Heart right ventricle (tissue), 16 donors: ENCODE data around the gene ARHGAP22. TPM values are rescaled to one million over a fixed set of nuclear protein-coding genes. Genes with fewer than 3 reads are reported as not detected.

Experiments
- ATAC-seq, 8 donors: fragments of 200-7000 bp; cut with Tn5 transposase; one replicate each; pipeline ENCODE4 v1.9.1; 2020; ENCODE audit warnings: mild to moderate bottlenecking in 8 of 8, moderate library complexity in 8 of 8, moderate number of reproducible peaks in 1 of 8
- DNase-seq, 2 donors: peaks; one replicate each; pipeline ENCODE4 v3.0.0-alpha.2; 2020
- H3K27ac ChIP-seq, 10 donors: fragments of 200-600 bp; sonication (generic) in 2 of 10; one replicate each; pipeline versions ENCODE4 v1.5.0 to v1.8.0; 2020 to 2022; ENCODE audit warnings: mild to moderate bottlenecking in 3 of 10
- H3K27me3 ChIP-seq, 7 donors: fragments of 200-600 bp; one replicate each; pipeline ENCODE4 v1.8.0; 2021 to 2022; ENCODE audit warnings: mild to moderate bottlenecking in 2 of 7
- H3K36me3 ChIP-seq, 9 donors: fragments of 200-600 bp; sonication (generic) in 1 of 9; one replicate each; pipeline versions ENCODE4 v1.5.0 to v1.8.0; 2020 to 2022; ENCODE audit warnings: mild to moderate bottlenecking in 2 of 9
- H3K4me1 ChIP-seq, 9 donors: fragments of 200-600 bp; sonication (generic) in 1 of 9; one replicate each; pipeline versions ENCODE4 v1.5.0 to v1.8.0; 2020 to 2022; ENCODE audit warnings: mild to moderate bottlenecking in 4 of 9
- H3K4me3 ChIP-seq, 10 donors: fragments of 200-600 bp; sonication (generic) in 2 of 10; one replicate each; pipeline versions ENCODE4 v1.5.0 to v1.8.0; 2020 to 2022; ENCODE audit warnings: mild to moderate bottlenecking in 7 of 10, moderate library complexity in 2 of 10
- H3K9me3 ChIP-seq, 11 donors: fragments of 200-600 bp in 10 of 11; sonication (generic) in 2 of 11; one replicate each; pipeline versions ENCODE4 v1.5.0 to v1.8.0; 2013 to 2022; ENCODE audit warnings: mild to moderate bottlenecking in 2 of 11, control low read depth in 1 of 11, moderate library complexity in 1 of 11
- WGBS, 2 donors: extraction: QIAGEN DNeasy Blood & Tissue Kit; methylation state at CpG; one replicate each; pipeline ENCODE4 v1.1.7; 2013; ENCODE audit warnings: inconsistent platforms in 1 of 2; 5-methylcytosine and 5-hydroxymethylcytosine counted together
- intact Hi-C, 10 donors: fragments of 100-400 bp; cut with DNase I; formaldehyde crosslinking; loops; one replicate each; pipeline versions ENCODE4 v1.11.1 to v1.14.2; 2022
- polyA plus RNA-seq, 2 donors: library from polyadenylated mRNA; stranded (reverse); fragments of 200-250 nt; gene quantifications; one replicate each; pipeline ENCODE4 v1.2.3, GENCODE V29; 2013
- total RNA-seq, 10 donors: library from RNA; stranded (reverse); fragmentation: NEBNext Ultra II Directional in 3 of 10; extraction: Animal tissue kit (Norgen Biotek cat#: 25700) in 3 of 10; gene quantifications; one replicate each; pipeline versions ENCODE4 v1.2.1 to v1.2.4, GENCODE V29; 2021 to 2023
- TF ChIP-seq, protein P1 (sequence below), 9 donors: fragments of 200-600 bp; sonication (generic) in 2 of 9; IDR thresholded peaks; one replicate each; pipeline versions ENCODE4 v1.5.0 to v1.8.0; 2021 to 2022; ENCODE audit warnings: antibody characterized with exemption in 9 of 9, mild to moderate bottlenecking in 5 of 9, moderate library complexity in 1 of 9
- donor health status: Arrhythmogenic right ventricular cardiomyopathy.
- donor health status: ischemic (EF 13 %, LVEDD 7.1; RV severe dilation, severe dysfunction).
- donor health status: healthy with polysubstance abuse.
- donor health status: DM: no; HTN: yes; CAD: no.
- donor health status: DM: no; HTN: no; CAD: no.
- donor health status: ischemic (EF 25% LVEDD 6.9; RV normal size, moderate dysfunction).
- donor health status: ischemic (EF 25% LVEDD 5.7; RV mildly dilated, moderate dysfunction).
- donor health status: healthy.
- donor health status: DM: yes; HTN: yes; CAD: no.
- donor health status: Ischemic cardiomyopathy.
- donor health status: ischemic (EF 35%, LVEDD 5.7; RV mildly dilated, moderate dysfunction).
- donor health status: nonischemic (EF 11% LVEDD 7.7; RV severe dilation, severe dysfunction).
- donor health status: DM: yes; HTN: yes; CAD: no.
- donor health status: PGD.
- donor health status: ischemic (EF 29% LVEDD 5.4; RV normal size, mild dysfunction).
- donor health status: nonischemic (EF 23%, LVEDD 6.1; RV moderate dilation, normal function).

Gene ARHGAP22
- total and polyA plus RNA-seq, 12 donors = 1.5 to 9.3 (median 2.8) TPM

DNA sequence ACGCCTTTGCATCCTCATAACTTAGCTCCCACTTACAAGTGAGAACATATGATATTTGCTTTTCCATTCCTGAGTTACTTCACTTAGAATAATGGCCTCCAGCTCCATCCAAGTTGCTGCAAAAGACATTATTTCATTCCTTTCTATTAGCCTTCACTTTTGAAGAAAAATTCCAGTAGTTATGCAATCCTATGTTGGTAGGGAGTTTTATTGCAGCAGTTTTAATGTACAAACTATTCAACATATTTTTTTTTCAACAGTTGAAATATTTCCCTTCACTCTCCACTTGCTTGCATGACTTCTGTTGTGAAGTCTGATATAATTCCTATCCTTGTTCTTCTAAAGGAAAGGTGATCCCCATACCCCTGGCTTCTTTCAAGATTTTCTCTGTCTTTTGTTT, 27.3 kb upstream of the ARHGAP22 start:
- H3K27me3 ChIP-seq = no peaks in the 10 kb centered on the region
- WGBS, 2 donors = 85 to 97% methylated on average over 1 of the region's 1 CpG
- no peaks in the 10 kb centered on the region for H3K36me3 ChIP-seq
- H3K9me3 ChIP-seq = no peaks in the 10 kb centered on the region
- peaks cover 0 to 41% (median 14%) of the 10 kb centered on the region in 9 donors for H3K4me1 ChIP-seq
- no peak for ATAC-seq
- no peak overlapping the region for H3K4me3 ChIP-seq
- no peak for DNase-seq
- TF ChIP-seq, protein P1, sequence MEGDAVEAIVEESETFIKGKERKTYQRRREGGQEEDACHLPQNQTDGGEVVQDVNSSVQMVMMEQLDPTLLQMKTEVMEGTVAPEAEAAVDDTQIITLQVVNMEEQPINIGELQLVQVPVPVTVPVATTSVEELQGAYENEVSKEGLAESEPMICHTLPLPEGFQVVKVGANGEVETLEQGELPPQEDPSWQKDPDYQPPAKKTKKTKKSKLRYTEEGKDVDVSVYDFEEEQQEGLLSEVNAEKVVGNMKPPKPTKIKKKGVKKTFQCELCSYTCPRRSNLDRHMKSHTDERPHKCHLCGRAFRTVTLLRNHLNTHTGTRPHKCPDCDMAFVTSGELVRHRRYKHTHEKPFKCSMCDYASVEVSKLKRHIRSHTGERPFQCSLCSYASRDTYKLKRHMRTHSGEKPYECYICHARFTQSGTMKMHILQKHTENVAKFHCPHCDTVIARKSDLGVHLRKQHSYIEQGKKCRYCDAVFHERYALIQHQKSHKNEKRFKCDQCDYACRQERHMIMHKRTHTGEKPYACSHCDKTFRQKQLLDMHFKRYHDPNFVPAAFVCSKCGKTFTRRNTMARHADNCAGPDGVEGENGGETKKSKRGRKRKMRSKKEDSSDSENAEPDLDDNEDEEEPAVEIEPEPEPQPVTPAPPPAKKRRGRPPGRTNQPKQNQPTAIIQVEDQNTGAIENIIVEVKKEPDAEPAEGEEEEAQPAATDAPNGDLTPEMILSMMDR (IDR thresholded peaks at IDR 0.05) = no peak
- H3K27ac ChIP-seq = no peak overlapping the region
- intact Hi-C loops = no loop called here

DNA sequence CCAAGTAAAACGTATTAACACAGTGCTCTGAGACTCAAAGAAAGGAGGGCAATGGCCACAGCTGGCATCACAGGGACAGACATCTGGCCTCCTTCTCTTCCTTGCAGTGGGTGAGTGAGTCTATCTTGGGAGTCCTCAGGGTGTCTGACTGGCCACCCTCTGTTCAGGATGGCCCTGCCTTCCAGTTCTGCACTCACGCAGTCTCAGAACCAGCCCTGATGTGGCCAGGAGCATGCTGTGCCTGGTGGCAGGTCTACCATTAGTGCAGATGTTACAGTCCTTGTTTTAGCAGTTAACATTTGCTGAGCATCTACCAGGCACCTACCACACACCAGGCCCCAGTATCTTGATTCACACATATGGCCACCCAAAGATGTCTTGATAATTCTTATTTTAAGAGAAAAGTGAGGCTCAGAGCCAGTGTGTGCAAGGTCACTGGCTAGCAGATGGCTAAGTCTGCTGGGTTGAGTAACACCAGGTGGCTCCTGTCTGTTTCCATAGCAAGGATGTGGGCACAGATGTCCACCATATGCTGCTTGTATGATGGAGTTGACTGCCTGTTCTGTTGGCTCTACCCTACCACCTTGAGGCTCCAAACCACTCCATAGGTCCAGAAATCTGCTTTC, 23.2 kb upstream of the ARHGAP22 start:
- Histone ChIP-seq H3K27me3 (peaks cover 0 to 6% (median 0%) of the 10 kb centered on the region in 7 donors), H3K4me1 (peaks cover 0 to 26% (median 0%) of the 10 kb centered on the region in 9 donors), H3K9me3 (no peaks in the 10 kb centered on the region), H3K27ac (no peak overlapping the region), H3K4me3 (no peak overlapping the region), H3K36me3 (no peaks in the 10 kb centered on the region)
- ATAC-seq = no peak
- TF ChIP-seq, protein P1 (IDR thresholded peaks at IDR 0.05) = no peak
- intact Hi-C loops = no loop called here
- 90 to 91% methylated on average over 2 of the region's 2 CpGs for WGBS, 2 donors
- DNase-seq = no peak

DNA sequence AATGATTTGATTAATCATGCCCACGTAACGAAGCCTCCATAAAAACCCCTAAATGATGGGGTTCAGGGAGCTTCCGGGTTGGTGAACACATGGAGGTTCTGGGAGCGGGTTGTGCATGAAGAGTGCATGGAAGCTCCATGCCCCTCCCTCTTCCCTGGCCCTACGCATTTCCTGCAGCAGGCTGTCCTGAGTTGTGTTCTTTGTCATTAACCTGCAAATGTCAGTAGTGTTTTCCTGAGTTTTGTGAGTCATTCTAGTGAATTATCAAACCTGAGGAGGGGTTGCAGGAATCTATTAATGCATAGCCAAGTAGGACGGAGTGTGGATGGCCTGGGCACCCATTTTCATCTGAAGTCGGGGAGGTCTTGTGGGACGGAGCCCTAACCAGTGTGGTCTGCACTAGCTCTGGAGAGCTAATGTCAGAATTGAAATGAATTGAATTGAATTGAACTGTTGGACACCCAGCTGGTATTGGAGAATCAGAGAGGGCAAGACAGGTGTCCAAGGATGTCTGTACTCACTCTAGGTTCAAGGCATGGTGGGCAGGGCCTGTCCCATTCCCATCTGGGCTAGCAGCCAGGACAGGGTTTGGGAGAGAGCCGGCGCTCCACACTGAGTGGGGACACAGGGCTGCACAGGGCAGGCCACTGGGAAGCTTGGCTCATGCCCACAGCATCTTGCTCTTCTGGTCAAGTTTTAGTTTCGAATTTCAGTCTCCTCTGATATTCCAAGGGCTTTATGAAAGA, 22.3 kb upstream of the ARHGAP22 start:
- Histone ChIP-seq H3K4me3 (no peak overlapping the region), H3K9me3 (peaks cover 0 to 4% (median 0%) of the 10 kb centered on the region in 11 donors), H3K27ac (no peak overlapping the region), H3K27me3 (peaks cover 0 to 6% (median 0%) of the 10 kb centered on the region in 7 donors), H3K36me3 (no peaks in the 10 kb centered on the region), H3K4me1 (peaks cover 0 to 27% (median 0%) of the 10 kb centered on the region in 9 donors)
- ATAC-seq (no peak), DNase-seq (no peak)
- intact Hi-C loops = no loop called here
- TF ChIP-seq, protein P1 (IDR thresholded peaks at IDR 0.05) = no peak
- 85 to 87% methylated on average over 11 of the region's 11 CpGs for WGBS, 2 donors

DNA sequence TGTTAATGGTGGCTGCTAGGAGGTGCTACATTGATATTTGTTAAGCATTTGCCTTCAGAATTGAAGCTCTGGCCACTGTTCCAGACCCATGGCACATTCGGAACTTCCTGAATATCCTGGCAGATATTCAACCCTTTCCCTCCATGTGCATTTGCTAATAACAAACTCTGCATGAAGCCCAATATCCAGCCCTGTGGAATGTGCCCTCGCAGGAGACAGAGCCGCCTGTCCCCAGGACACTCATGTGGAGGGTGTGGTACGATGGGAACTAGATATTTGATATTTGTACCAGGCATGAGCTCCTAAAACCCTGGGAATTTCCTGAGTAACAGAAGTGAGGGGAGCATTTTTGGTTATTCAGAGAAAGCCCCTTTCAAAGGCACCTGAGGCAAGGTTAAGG, 21.6 kb upstream of the ARHGAP22 start:
- intact Hi-C loops = no loop called here
- no peaks in the 10 kb centered on the region for H3K36me3 ChIP-seq
- peaks cover 0 to 27% (median 0%) of the 10 kb centered on the region in 9 donors for H3K4me1 ChIP-seq
- TF ChIP-seq, protein P1 (IDR thresholded peaks at IDR 0.05) = no peak
- ATAC-seq = no peak
- H3K27ac ChIP-seq = no peak overlapping the region
- peaks cover 0 to 11% (median 0%) of the 10 kb centered on the region in 11 donors for H3K9me3 ChIP-seq
- peaks cover 0 to 6% (median 0%) of the 10 kb centered on the region in 7 donors for H3K27me3 ChIP-seq
- 73 to 77% methylated on average over 4 of the region's 4 CpGs for WGBS, 2 donors
- no peak for DNase-seq
- H3K4me3 ChIP-seq = no peak overlapping the region
